HG03139 (cell line): ENCODE results near the gene QDPR.
A peak's percentile ranks its signal among the peaks of the same experiment; 100 is the strongest.

Experiments
- ATAC-seq: cut with Tn5 transposase; IDR thresholded peaks from one replicate; pipeline ENCODE4 v1.9.1; 2021; ENCODE audit not compliant: unreplicated experiment

Gene QDPR

DNA sequence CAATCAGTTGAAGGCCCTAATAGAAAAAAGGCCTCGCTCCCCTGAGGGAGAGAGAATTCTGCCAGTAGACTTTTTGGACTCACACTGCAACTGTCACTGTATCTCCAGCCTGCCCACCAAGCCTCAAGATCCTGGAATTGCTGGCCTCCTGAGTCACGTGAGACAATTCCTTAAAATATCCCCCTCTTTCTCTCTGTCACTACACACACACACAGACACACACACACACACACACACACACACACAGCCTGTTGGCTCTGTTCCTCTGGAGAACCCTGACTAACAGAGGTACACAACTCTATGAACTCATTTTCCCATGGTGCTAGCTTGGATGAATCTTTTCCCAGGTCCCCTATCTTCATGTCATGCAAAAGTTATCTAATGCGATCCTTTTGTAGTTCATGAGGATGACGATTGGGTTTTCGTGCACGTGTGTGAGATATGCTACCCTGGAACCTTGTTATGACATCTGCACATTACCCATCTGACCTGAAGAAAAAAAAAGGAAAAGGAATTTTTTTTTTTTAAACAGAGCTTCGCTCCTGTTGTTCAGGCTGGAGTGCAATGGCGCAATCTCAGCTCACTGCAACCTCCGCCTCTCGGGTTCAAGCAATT, 16.8 kb upstream of the QDPR start:
- ATAC-seq = no peak

- ATAC-seq = no peak
Observed at GRCh38 chr4:17526695-17527477, 15.0 kb upstream of the QDPR start.

- ATAC-seq = no peak
Observed at GRCh38 chr4:17523662-17524061, 11.8 kb upstream of the QDPR start.

- no peak for ATAC-seq
Observed at GRCh38 chr4:17521595-17521994, 9.7 kb upstream of the QDPR start.

GRCh38 chr4:17517664-17518063, 5.8 kb upstream of the QDPR start:
- no peak for ATAC-seq

DNA sequence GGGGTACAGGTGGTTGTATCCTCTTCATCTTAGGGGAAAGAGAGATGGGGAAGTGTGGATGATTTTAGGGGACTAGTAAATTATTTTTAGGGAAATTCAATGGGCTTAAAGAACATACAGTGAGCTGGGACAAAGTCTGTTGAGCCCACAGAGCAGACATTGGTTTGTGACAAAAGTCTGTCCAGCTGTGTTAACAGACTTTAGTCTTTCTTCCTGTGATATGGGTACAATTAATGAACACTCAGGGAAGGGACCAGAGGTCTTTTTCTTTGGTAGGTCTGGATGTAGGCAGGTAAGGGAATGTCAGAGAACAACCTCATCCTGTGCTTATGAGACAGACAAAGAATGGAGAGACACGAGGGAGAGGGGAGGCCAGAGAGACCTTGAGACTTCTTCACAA, 5.1 kb upstream of the QDPR start:
- ATAC-seq = no peak

DNA sequence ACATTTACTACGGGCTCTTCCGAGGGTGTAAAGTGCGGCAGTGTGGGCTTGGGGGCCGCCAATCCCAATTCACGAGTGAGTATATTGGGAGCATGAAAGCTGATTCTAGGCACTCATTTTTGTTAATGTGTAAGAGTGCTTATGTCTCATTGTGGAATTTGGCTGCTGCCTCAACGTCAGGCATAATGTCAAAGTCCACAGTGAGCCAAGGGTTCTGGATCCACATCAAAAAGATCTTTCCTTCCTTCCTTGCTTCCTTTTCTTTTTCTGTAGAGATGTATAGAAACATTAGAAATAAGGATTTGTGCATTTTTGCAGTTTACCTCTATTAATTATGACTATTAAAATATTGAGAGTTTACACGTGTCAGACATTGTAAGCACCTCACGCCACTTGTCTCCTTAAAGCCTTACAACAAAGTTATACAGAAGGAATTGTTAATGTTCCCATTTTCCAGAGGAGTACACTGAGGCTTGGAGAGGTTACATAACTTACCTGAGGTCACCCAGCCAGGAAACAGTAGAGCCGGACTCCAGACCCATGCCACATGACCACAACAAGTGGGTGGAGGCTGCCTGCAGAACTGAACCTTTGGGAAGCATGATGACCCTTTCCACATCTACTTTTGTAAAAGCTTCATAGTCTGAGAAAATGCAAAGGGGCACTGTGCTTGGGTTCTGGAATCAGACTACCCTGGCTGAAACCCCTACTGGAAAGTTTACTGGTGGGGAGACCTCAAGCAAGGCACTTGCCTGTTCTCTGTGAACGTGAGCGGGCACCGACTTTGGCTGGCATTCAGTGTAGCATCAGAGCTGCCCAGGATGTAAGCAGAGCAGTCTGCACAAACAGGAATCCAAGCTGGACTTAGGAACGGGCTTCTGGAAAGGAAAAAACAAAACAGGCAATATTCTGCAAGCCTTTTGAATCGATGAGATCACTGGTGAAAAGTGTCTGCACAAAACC, 3.8 kb upstream of the QDPR start:
- no peak for ATAC-seq

DNA sequence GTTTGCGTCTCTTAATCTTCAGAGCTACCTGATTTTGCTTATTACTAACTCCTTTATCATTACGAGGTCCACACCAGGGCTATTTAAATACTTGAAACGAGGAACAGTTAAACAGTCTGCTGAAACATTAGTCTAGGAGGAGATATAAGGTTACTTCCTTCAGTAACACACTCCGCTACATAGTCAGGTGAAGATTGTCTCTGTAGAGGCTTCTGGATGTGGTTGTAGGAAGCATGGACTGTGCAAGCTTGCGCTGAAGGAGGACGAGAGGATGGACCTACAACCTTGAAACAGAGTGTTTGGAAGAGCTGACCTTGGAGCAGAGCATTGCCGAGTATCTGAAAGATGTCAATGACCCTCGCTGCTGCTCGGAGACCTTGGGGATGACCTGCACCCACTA, 3.0 kb upstream of the QDPR start, which contains the start of gene CLRN2:
Gene CLRN2 (plus strand): TSS at position 301 of the 400 bp plus-strand sequence. CDS start 102 bp downstream, outside the sequence.
- ATAC-seq = no peak

DNA sequence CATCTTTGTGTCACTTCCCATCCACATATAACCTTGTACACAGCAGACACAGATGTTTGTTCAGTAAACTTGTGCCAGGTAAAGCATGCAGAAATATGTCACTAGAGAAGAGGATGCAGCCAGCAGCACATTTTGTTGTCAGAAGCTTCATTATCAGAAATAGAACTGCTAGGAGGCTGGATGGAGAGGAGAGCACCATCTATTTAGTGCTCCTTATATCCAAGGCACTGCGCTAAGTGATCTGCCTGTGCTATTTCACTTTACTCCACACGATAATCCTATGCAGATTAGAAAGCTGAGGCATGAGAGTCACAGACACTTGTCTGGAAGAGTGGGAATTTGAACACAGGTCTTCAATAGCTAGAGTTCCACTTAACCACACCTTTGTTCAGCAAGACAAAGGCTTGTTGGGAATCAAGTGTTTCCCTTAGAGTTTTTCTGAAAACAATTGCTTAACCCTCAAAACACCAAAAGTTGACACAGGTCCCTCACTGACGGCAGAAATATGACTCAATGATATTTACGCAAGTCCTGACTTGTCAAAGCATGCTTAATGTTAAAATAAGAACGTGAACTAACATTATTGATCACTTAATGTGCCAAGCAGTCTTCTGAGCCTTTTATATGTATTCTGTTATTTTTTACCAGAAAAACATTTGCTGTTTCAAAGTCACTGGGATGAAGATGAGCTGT, 1.2 kb upstream of the QDPR start:
- ATAC-seq = no peak

DNA sequence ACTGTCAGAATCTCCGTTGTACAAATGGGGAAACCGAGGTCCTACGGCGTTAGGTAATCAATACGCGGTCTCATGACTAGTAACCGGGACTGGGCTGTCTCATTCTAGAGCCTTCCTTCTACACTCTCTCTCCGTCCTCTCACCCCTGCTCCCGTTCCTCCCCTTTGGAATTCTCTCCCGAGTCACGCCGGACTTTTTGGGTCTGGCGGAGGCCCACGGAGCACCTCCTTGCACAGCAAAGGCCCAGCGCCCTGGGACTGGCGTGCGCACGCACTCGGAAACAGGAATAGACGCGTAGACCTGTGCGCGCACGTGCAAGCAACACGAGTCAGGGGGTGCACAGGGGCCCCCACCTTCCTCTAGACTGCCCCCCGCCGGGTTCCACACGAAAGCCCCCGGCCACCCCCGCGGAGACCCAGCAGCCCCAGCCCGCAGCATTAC, 361 bp downstream of the QDPR start:
- ATAC-seq = peak; percentile 49

- ATAC-seq = no peak
Observed at GRCh38 chr4:17511051-17511450, 839 bp downstream of the QDPR start.

DNA sequence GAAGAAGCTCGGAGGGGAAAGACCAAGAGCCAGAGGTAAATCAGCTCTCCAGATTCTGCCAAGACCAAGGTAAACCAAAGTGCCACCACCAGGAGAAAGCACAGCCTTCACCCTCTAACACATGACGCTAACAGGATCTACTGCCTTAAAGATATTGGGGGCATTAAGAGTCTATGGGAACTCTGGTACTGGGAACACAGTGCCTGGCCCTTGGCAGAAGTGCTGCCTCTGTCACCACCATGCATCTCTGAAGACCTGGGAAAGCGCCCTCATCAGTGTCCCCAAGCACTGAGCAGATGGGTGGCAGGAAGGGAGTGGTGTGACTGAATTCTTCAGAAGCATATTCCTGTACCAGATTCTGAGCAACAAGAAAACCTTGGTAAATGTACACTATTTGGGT, 1.3 kb downstream of the QDPR start:
- no peak for ATAC-seq

- ATAC-seq = no peak
Observed at GRCh38 chr4:17504081-17504480, 7.8 kb downstream of the QDPR start.

DNA sequence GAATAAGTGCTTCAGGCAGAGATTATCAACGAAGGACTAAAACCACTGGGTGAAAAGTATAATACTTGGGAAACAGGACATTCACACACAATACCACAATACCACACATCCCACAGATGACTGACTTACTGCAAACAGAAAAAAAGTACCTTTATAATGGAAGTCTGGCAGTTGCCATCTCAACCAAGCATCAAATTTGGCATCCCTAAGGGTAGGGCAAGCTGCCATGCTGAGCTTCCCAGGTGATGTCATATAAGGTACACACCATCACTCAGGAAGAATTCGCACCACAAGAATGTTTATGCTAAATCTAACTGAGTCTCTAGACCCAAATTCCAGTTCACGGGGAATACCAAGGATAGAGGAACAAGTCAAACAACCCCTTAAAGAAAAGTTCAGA, 9.1 kb downstream of the QDPR start:
- ATAC-seq = no peak

DNA sequence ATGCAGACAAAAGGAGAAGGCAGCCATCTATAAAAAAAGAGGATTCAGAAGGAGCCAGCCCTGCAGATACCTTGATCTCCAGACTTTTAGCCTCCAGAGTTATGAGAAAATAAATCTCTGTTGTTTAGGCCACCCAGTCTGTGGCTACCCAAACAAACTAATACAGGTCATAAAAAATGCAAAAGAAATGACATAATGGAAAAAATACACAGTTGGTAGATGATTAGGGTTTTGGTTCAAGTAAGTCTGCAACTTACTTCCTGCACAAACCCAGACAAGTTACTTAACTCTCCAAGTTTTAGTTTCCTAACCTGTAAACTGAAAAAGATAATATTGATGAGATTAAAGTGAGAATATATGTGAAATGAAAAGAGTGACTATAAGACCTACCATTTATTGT, 11.3 kb downstream of the QDPR start:
- ATAC-seq = no peak

GRCh38 chr4:17497890-17498523, 13.9 kb downstream of the QDPR start:
- ATAC-seq = no peak

DNA sequence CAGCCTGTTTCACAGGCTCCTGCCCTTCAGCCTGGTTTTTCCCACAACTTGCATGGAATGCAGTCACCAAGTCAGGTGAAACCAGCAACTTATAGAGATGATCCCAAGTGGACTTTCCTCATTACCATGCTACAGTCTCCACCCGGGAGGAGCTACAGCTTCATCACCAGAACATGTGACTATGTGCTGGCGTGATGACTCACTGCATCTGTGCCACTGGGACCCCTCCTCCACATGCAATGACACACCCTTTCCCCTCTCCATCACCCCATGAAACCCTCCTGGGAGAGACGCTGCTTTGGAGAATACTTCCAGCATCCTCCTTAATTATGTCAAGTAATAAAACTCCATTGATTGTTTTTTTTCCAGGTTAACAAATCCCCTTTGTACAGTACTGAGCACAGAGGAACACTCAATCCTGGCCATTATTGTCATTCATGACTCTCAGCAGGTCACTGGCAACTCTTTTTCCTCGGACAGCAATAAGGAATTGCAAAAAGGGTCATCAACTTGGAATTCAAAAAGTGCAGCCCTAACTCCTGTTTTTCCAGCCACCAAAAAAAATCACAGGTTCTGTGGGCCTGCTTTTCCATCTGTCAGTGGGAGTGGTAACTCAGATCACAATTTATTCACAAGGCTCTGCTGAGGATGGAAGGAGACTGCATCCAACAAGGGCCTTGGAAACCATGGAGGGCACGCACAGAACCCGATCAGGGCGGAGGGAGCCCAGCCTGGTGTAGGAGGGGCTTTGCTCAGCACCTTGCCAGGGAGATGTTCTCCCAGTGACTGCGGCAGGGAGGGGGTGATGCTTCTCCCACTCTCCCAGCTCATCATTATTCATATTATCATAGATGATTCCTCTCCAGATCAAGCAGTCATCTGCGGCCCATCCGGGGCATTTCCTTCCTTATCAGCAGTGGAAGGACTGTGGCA, 17.4 kb downstream of the QDPR start:
- no peak for ATAC-seq

DNA sequence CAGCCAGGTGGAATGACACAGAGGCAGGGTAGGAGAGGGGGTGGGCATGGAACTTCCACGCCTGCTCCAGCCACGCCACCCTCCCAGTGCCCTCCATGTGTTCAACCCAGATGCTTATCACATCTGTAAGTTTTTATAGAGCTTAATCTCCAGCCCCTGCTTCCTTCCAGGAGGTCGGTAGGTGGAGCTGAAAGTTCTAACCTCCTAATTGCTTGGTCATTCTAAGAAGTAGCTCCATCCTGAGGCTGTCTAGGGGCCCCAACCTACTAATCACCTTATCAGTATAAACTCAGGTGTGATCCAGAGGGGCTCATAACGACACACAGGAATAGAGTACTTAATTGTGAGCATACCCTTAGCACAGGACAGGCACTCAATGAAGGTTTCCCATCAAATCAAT, 18.3 kb downstream of the QDPR start:
- no peak for ATAC-seq

GRCh38 chr4:17492876-17493275, 19.0 kb downstream of the QDPR start:
- no peak for ATAC-seq
